GM12873 (cell line): Measurements from ENCODE around the gene ERC2.

Experiments
- TF ChIP-seq, protein P1 (sequence below): IDR thresholded peaks from 2 replicates; pipeline ENCODE4 v1.5.1; 2012; ENCODE audit warnings: low read depth, mild to moderate bottlenecking, moderate library complexity, low read length, control low read depth; ENCODE audit not compliant: insufficient read depth; ENCODE audit errors: missing control alignments

The ERC2 gene

DNA sequence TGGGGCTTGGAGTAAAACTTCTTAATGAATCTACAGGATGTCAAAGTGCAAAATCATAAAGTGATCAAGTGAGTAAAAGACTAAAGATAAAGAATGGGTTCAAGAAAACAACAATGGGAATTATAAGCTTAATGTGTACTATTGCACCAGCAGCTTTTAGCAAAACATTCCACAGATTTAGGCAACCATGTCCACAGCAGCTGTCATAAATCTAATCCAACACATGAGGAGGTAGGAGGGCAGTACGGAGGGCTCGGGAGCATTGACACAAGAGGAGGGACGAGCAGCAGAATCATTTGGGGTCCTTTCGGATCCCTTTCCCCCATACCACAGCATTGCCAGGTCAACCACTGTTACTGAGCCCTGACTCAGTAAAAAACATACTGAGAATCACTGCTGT is 516.9 kb downstream of the ERC2 start:
- TF ChIP-seq, protein P1, sequence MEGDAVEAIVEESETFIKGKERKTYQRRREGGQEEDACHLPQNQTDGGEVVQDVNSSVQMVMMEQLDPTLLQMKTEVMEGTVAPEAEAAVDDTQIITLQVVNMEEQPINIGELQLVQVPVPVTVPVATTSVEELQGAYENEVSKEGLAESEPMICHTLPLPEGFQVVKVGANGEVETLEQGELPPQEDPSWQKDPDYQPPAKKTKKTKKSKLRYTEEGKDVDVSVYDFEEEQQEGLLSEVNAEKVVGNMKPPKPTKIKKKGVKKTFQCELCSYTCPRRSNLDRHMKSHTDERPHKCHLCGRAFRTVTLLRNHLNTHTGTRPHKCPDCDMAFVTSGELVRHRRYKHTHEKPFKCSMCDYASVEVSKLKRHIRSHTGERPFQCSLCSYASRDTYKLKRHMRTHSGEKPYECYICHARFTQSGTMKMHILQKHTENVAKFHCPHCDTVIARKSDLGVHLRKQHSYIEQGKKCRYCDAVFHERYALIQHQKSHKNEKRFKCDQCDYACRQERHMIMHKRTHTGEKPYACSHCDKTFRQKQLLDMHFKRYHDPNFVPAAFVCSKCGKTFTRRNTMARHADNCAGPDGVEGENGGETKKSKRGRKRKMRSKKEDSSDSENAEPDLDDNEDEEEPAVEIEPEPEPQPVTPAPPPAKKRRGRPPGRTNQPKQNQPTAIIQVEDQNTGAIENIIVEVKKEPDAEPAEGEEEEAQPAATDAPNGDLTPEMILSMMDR = no peak

DNA sequence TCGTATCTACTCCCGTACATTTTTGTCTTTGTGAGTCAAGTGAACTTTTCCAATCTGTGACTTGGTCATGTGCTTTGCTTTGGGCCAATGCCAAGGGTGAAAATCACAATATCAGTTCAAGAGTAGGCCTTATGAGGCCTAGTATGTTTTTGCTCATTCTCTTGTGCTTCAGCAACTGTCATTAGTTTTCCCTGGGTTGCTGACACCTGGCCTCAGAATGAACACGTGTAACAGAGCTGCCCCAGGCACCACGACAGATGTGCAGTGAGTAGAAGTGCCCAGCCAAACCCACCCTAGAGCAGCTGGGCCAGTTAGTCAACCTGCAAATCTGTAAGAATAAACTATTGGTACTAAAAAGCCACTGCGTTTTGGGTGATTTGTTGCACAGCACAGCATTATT is 520.9 kb downstream of the ERC2 start:
- TF ChIP-seq, protein P1 = no peak

DNA sequence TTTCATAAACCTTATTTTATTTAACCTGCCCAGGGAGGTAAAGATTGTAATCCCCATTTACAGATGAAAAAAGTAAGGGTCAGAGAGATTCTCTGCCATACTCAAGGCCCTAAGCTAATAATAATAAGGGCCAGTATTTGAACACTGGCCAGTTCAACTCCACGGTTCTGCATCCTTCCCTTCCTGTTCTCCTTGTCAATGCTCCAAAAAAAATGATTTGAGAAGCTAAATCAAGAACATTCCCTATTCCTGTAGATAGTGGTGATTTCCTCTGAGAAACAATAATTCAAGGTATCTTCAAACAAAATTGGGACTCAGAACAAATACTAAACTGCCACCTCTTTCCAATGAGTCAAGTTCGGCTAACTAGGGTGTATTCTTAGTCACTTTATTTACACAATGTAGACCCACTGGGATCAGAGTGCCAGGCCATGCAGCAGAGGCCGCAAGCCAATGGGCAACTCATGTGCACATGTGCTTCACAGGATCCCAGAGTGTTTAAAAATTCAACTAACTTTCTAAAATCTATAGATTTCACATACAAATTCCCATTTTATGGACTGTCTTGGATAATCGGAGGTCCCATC is 521.6 kb downstream of the ERC2 start:
- TF ChIP-seq, protein P1 = no peak

DNA sequence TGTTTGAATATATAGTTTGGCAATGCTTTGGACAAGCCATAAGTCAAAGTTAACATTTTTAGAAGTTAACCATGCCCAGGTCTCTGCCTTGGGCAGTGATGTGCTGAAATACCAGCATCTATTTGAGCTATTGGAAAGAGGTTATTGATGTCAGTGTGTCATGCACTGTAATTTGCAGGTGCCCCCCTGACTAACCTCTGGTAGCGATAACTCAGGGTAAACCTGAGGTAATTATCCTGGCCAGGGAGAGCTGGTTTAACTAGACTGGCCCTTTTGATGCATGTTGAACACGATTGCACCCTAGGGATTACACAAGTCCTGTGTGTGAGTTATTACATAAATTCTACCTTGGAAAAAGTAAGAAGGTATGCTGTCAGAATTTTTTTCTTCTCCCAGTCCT is 525.4 kb downstream of the ERC2 start:
- TF ChIP-seq, protein P1 = no peak

DNA sequence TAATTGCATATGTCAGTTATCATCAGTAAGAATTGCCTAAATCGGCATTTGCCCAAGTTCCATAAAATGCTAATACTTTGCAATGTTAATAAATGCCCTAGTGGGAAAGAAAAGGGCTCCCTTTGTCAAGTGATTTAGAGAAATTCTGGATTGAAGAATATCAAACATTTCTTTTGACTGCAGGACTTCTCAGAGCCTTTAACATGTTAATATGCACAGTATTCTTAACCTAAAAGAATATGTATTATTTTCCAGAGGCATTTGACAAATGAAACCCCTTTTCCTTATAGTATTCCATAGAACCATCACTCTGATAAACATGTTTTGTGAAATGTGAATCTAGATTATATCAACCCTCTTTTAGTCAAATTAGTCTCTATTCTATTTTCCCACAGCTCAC is 529.0 kb downstream of the ERC2 start:
- TF ChIP-seq, protein P1 = no peak

DNA sequence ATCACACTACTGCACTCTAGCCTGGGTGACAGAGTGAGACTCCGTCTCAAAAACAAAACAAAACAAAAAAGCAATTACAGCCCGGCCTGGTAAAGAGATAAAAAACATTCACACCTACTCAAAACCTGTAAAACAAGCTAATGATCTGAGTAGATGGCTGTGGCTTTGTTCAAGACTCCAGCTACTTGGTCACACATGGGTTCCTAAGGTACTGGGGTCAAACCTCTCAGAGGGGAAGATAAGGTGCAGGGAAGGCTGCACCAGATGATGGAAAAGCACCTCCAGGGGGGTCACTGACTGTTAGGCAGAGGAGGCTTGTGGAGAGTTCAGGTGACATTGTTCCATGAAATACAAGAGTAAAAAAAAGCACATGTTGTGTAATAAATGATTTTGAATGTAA is 531.0 kb downstream of the ERC2 start:
- TF ChIP-seq, protein P1 = no peak

DNA sequence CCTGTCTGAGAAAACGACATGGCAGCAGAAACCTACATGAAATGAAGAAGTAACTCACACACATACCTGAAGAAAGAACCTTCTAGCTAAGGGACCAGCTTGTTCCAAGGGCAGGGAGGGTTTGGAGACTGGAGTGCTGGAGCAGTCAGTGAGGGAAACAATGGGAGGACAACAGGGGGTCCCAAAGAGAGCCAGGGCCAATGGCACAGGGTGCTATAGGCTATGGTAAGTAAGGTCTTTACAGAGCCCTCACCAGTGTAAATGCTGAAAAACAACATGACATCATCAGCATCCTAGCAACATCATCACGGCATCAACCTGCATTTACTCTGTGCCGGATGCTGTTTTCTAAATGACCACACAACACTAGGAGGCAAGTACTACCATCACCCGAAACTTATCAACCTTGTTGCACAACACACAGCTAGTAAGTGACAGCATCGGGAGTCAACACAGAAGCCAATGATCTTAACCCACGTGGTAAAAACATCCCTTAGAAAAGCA is 531.7 kb downstream of the ERC2 start:
- TF ChIP-seq, protein P1 = no peak

DNA sequence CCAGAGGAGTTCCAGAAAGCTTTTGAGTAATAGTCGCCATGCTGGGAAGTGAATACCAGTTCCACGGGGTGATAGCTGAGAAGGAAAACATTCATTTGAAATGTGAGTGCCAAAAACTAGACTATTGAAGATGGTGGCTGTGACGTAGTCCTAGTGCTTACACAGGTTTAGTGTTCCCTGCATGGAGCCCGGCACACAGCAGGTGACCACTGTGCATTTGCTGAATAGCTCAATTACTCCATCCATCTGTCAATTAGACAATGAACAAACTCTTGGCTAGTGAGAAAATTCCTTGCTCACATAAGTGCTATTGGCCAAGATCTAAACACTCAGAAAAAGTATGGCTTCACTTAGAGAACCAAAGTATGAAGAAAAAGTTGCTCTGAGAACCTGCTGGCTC is 533.0 kb downstream of the ERC2 start:
- TF ChIP-seq, protein P1 = no peak
